GM04503 (cell line): ENCODE measurements around the gene BRSK2.

Experiments used
- DNase-seq: peaks from one replicate; pipeline ENCODE4 v3.0.0-alpha.2; 2012; ENCODE audit warnings: low read depth

The BRSK2 gene

DNA sequence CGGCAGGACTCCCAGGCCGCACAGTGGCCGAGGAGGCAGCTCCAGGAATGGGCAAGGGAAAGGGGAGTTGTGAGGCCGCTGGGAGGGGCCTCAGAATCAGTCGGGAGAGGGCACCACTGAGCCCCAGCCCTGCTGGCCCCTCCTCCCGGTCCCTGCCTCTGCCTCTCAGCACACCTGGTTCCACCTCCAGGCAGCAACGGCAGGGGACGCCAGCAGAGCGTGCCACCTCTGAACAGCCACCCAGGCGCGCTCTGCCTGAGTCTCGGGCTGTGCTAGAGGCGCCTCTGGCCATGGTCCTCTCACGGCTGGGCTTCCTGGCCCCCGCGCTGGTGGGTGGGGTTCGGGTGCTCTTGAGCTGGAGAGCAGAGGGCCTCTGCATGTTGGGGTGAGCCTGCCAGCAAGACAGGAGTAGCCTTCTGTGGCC is 63.9 kb downstream of the BRSK2 start:
- DNase-seq, result no peak

DNA sequence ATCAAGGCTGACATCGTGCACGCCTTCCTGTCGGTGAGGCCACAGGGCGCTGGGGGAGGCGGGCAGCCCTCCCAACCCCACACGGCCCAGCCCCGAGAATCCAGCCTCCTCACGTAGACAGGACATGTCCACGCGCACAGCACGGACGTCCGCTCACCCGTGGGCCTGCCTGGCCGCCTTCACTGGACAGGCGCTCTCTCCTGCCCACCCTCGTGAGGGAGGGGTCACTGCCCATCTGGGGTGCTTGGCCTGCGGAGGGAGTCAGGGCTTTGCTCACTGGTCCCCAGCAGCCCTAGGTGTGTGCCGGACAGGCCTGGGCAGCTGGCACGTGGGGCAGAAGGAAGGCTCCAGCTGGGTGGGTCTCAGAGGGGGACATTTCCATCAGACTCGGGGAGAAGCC is 64.8 kb downstream of the BRSK2 start:
- DNase-seq, result no peak

DNA sequence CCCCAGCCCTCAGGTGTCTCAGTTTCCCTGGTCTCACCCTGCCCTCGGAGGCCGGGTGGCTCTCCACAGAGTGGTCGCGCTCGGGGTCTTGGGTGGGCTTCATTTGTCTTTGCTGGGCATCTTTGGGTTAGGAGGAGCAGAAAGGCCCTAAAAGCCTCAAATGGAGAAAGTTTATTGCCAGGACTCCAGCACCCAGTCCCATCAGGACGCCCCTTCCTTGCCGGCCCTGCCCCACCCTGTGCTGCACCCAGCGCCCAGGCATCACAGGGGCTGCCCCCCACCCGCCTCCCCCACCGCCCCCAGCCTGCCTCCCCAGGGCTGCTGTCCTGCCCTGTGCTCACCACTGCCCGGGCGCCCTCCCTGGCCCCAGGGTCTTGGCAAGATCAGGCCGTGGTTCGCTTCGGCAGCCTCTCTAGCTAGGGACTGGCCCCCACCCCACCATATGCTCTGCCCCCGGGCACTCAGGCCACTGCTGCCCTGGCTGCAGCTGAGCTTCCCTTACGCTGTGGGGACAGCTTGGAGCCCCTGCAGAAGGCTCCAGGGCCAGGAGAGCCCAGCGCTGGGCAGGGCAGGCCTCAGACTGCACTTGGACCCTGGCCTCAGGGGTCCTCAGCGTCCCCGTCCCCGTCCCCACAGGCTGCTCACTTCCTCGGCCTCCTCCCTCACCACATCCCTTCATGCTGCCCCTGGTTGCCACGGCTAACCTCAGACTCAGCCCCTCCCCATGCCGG is 65.5 kb downstream of the BRSK2 start:
- no peak for DNase-seq

DNA sequence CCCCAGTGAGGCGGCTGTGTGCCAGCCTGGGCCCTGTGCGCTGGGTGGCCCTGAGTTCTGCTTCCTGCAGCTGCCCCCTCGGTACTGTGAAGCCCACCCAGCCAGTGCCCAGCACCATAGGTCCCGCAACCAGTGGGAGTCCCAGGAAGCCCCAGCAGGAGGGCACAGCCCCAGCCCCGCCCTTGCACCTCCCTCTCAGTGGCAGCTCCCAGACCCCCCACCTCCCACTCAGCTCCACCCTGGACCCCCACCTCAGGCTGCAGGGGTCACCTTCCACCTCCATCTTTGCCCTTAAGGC is 66.0 kb downstream of the BRSK2 start:
- DNase-seq, result no peak

DNA sequence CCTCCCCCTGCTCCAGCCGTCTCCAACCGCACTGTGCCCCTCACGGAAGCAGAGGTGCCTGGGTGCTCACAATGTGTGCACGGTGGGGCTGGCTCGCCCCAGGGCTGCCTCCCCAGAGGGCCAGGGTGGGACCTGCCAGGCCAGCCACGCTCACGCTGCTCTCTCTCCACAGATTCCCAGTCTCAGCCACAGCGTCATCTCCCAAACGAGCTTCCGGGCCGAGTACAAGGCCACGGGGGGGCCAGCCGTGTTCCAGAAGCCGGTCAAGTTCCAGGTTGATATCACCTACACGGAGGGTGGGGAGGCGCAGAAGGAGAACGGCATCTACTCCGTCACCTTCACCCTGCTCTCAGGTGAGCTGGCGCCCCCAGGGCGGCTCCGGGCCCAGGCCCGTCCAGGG is 66.4 kb downstream of the BRSK2 start:
- no peak for DNase-seq

DNA sequence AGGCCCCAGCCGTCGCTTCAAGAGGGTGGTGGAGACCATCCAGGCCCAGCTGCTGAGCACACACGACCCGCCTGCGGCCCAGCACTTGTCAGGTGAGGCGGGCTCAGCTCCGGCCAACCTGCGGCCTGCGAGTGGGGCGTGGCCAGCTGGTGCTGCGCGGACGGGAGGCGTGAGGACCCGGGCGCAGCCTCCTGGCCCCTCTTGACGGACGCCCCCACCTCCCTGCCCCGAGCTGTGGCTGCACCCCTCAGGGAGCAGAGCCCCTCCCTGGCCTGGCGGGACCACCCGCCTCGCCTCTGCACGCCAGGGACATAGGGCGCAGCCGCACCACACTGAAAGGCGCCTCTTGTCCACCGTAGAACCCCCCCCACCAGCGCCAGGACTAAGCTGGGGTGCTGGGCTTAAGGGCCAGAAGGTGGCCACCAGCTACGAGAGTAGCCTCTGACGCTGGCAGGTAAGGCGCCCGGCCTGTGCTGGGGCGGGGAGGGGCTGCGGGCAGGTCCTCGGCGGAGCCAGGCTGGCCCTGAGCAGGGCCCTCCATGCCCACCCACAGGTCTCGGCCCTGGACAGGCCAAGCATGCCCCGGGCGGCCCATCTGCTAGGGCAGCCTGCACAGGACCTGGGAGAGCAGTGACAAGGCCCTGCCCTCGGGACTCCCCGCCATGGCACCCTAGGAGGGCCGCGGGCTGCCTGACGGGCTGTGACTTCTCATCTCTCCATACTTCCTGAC is 67.0 kb downstream of the BRSK2 start:
- DNase-seq, result no peak

DNA sequence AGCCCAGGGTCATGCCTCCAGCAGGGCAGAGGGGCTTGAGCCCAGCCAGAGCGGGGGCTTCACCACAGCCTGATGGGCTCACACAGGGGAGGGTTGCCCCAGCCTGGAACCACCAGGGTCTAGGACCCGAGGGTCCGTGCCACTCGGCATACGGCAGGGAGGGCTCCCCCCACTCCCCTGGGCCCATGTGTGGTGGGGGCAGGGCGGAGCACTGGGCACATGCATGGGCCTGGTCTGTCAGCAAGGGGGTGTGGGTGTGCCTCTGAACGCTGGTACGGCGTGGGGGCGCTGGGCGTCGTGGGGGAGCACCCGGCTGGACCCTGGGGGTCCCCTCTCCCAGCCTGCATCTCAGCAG is 67.6 kb downstream of the BRSK2 start:
- DNase-seq, result no peak

DNA sequence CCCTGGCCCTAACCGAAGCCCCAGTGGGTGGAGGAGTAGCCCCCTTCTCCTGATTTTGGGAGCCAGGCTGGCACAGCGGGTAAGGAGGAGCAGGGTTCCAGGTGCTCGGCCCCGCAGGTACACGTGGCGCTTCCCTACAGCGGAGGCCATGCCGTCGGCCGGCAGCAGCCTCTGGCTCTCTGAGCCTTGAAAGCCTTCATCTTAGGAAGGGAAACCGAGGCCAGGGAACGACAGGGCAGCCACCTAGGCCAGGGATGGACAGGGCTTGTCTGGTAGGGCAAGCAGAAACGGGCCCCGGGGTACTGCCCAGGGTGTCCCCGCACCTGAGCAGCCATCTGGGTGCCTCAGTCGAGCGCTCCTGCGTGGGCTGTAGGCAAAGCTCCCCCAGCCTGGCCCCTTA is 68.1 kb downstream of the BRSK2 start:
- DNase-seq, result no peak

DNA sequence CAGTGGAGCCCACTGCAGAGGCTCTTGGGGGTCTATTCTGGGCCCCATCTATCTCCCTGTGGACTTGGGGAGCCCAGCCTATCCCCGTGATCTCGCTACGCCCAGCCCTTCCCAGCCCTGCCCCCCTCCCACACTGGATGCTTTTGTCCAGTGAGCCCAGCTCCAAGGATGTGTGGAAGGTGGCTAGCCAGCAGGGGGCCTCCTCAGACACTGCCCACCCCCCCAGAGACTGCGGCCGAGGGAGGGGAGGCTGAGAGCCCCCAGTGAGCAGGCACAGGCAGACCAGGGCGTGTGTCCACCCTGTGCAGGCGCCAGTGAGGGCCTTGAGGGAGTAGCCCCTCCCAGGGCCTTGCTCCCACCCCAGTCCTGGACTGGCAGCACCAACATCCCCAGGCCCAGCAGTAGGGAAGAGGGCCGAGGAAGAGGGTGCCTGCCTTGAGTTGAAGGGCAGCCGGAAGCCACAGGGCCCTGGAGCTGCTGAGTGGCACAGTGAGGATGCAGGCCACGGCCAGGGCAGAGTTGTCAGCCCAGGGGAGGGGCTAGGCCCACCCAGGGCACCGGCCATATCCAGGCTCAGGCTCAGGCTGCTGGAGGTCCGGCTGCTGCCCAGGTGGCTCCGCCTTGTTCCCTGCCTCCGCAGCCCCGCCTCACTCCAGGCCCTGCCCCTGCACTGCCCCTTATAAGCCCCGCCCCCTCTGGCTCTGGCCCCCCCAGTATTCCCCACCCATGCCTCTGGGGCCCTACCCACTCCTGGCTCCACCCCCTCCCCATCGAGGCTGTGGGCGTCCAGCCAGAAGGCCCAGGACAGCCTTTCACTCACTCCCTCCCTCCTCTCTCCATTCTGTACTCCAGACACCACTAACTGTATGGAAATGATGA is 68.8 kb downstream of the BRSK2 start:
- no peak for DNase-seq

DNA sequence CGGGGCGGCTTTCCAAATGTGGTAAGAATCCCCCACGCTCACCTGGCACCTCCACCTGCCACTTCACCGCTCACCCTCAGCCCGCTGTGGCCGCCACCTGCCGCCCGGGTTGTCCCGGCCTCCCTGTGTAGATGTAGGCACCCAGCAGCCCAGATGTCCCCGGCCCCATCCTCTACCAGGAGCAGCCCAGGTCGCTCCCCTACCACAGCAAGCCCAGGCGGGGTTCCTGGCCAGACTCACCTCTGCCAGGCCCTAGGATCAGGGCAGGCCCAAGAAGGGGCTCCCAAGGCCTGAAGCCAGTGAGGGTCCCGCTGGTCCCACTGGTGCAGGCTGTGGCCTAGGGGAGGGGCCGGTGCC is 69.5 kb downstream of the BRSK2 start:
- DNase-seq, result no peak

DNA sequence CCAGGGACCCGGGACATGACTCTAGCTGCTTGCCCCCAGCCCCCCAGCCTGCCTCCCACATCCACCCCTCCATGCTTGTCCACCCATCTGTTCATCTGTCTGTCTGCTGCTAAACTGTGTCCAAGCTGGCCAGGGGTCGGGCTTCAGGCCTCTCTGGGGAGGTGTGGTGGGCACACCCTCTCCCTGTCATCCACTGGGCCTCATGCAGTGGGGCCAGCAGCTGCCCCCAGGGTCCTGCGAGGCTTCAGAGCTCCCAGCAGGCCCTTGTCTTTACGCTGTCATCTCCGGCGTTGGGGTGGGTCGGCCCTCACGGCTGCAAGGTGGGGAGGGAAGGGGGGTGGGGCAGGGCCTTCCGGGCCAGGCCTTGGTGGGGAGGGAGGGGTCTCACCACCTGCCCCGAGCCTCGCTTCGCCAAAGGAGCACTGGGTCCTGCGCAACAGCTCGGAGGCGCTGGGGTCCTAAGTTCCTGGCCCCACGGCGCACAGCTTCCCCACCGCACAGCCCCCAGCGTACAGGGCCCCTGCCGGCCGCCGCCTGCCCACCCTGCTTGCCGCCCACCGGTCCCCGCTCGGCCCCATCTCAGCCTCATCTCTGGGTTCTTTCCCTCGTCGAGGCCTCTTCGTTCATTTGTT is 70.1 kb downstream of the BRSK2 start:
- no peak for DNase-seq

DNA sequence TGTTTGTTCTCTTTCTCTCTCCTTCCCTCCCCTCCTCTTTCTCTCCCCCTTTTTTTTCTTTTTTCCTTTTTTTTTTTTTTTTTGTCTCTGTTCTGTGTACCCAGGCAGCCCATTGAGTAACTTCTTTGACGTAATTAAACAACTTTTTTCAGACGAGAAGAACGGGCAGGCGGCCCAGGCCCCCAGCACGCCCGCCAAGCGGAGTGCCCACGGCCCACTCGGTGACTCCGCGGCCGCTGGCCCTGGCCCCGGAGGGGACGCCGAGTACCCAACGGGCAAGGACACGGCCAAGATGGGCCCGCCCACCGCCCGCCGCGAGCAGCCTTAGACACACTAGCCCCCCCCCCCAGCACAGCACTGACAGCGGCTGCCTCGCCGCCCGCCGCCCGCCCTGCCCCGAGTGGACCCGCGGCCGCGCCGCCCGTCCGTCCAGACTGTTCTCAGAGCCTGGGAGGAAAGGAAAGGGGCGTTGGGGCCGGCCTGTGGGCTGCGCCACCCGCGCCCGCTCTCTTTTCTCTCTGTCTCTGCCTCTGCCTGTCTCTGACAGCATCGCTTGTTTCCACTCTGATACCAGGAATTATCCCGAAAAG is 70.8 kb downstream of the BRSK2 start:
- no peak for DNase-seq

DNA sequence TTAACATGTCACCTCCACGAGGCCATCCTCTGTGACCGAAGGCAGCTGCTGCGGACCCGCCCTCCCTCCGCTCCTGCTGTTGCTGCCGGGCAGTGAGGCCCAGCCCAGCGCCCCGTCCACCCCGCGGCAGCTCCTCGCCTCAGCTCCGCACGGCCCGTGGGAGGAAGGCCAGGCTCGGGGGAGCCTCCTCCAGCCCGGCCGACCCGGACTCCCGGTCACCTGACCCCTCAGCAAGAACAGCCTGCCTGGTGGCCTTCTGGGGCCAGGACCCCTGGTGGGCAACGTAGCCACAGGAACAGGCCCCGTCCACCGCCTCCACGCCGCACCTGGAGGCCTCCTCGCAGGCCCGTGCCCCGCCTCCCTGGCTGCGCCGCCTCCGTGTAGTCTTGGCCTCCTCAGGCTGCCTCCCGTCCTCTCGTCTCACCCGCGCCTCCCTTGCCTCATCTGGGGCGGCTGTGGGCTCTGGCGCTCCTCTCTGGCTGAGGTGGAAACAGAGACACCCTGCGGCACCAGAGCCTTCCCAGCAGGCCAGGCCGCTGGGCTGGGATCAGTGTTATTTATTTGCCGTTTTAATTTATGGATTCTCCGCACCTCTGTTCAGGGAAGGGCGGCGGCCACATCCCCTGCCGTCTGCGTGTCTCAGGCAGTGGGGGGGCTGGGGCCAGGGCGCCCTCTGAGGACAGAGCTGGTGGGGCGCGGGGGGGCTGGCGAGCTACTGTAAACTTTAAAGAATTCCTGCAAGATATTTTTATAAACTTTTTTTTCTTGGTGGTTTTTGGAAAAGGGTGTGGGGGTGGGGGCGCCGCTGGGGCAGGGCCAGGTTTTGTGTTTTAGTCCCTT is 71.5 kb downstream of the BRSK2 start:
- DNase-seq, result no peak

DNA sequence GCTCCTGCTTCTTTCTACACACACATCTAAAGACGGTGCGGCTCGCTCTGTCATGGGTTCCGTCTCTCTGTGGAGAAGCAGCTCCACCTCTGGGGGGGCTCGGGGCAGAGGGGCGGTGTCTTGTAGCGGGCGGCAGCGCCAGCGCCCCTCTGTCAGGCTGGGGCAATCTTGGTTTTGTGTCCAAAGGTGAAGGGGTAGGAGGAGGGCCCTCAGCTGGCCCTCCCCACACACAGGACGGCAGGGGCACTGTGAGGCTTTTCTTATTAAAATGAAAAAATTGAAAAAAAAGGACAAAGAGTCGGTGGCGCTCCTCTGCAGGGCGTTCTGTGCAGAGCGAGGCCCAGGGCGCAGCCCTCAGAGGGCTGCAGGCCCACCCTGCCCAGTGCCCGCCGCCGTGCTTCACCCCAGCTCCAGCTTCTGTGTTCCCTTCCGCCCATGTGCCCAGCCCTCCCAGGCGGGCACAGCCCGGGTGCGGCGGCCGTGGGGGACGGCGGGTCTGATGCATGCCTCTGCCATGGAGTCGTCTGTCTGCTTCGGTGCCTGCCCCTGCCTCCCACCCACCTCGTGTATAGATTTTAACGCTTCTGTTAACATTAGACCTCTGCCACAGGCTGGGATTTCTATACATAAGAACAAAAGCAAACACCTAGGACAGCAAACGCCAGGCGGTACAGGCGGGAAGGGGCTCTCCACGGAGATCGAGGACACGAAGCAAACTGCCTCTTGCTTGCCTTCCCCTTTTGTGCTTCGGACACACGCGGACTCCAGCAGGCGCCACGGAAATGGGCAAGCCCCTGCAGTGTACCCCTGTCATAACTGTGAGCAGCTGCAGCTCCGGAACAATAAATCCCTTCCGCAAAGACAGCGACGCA is 72.3 kb downstream of the BRSK2 start:
- DNase-seq, result no peak

DNA sequence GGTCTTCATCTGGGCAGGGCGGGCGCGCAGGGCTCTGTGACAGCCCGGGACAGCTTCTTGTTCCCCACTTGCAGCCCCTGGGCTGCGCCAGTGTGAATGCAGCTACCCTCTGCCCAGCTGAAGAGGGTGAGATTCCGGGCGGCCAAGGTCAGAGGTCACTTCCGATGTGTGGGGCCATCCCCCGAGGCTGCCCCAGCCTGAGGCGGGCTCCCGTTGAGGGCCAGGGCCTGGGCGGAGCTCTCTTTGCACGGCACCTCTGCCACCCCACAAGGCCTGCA is 72.9 kb downstream of the BRSK2 start:
- DNase-seq, result no peak

DNA sequence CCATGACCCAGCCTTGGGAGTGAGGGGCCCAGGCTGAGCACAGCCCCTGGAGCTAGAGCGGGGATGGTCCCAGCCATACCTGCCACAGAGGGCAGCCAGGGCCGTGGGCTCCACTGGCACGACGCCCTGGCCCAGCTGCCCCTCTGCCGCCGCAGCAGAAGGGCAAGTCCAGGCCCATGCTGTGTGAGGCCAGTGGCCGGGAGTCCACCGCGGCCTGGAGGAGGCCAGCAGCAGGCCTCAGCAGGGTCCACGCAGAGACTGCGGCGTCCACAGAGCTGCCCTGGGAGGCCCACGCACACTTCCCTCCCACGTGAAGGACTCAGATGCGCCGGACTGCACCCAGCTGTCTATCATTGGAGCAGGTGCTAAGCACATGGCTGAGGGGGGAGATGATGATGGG is 73.3 kb downstream of the BRSK2 start:
- DNase-seq, result no peak

DNA sequence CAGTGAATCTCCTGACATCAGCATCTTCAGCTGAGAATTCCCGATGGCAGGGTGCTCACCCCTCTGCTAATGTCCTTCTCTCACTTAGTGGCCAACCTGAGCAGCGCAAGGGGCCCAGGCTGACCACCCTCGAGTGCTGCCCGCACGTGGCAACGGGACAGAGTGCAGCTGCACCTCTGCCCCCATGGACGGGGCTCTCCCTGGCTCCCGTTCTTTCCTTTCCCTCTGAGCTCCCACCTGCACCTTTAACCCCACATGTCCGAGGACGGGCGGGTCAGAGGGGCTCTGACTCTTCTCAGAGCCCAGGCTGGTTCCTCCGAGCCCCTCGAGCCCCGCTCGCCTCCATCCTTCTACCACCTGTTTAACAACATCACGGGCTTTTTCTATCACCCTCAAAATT is 77.0 kb downstream of the BRSK2 start:
- DNase-seq, result no peak

DNA sequence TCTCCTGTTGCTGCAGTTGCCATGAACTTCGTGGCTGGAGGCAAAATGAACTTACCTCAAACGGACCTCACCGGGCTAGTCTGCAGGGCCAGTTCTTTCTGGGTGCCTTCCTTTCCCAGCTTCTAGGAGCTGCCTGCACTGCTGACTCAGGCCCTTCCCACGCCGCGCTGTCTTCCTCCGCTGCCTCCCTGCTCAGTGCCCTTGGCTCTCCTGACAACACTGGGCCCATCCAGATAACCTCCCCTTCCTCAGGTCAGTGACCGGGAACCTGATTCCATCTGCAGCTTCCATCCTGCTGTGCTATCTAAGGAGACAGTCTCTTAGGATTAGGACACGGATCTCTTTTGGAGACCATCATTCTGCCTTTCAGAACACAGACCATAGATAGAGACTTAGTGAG is 77.5 kb downstream of the BRSK2 start:
- DNase-seq, result no peak

DNA sequence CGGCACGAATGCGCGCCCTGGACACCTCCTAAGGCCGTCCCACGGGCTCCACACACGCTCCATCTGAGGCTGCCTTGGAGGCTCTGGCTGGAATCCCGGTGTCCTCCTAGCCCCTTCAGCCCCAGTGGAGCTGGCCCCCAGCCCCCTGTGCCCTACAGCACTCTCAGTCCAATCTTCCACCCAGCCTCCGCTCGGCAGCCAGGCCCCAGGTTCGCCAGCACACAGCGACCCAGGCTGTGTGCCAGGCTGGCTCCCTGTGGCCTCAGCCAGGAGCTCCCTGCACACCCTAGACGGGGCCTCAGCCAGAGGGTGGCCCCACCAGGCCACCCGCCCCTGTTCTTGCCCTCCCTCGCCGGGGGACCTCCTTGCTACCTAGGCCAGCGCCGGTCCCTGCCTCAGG is 78.3 kb downstream of the BRSK2 start:
- no peak for DNase-seq

DNA sequence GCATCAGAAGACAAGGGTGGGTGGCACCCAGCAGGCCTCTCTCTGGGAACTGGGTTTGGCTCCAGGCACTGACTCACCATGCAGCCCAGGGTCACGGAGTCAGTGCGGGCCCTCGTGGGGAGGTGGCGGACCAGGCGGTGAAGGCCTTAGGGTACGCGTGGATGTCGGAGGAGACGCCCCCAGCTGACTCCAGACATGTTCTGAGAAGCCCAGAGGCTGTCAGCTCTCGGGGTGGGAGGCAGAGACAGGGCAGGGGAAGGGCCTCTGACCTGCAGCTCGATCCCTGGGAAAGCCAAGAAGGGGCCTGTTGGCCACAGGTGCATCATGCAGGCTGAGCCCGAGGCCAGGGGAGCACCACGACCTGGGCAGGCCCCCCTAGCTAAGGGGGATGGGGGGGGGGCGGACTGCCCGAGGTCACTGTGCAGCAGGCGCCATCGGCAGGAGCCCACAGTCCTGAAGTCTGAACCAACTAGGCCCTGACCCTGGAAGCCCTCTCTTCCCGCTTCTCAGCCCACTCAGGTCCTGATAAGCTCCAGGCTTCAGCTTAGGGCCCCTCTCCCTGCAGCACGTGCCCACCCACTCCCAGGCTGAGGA is 78.8 kb downstream of the BRSK2 start:
- no peak for DNase-seq
